ENCODE results near the gene CXXC4. TPM values are rescaled to one million over a fixed set of nuclear protein-coding genes. Genes with fewer than 3 reads are reported as not detected.

CXXC4 gene
- total RNA-seq, 2 donors from 2014 or later: 5.6 to 12.4 TPM

DNA sequence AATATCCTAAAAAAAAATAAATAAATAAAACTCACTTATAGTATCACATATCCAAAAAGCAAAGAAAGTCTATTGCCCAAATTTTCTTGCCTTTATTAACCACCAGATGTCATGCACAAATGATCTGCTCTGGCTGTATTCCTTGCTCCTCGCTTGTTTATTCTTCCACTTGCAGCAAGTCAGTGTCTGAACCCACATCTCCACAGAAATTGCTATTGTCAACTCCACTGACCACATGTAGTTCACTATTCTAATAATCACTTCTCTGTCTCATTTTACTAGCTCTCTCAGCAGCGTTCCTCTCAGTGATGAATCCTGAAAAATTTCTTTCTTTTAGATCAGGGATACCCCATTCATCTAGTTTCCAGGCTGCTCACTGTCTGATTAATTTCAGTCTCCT, 29.3 kb upstream of the CXXC4 start:
- Mint-ChIP-seq H3K4me1 (no peaks in the 10 kb centered on the region), H3K36me3 (ENCODE audit: low read depth) (no peaks in the 10 kb centered on the region), H3K27ac (no peak overlapping the region), H3K9me3 (no peaks in the 10 kb centered on the region), H3K27me3 (ENCODE audit: insufficient read depth) (no peaks in the 10 kb centered on the region), H3K4me3 (no peak overlapping the region)
- no peak overlapping the region for H3K9ac ChIP-seq (ENCODE audit: extremely low read depth, low read length, poor library complexity, severe bottlenecking)
- H3K27ac ChIP-seq (ENCODE audit: low read depth, low read length): no peak overlapping the region
- H3K27me3 ChIP-seq (ENCODE audit: control insufficient read depth, insufficient read depth, low read length, poor library complexity, severe bottlenecking): no peaks in the 10 kb centered on the region
- DNase-seq: no peak
- 67 to 80% methylated on average over 2 of the region's 2 CpGs for WGBS, 2 experiments (ENCODE audit: insufficient coverage in 1 of 2, insufficient read length in 1 of 2)
- TF ChIP-seq, protein P1, sequence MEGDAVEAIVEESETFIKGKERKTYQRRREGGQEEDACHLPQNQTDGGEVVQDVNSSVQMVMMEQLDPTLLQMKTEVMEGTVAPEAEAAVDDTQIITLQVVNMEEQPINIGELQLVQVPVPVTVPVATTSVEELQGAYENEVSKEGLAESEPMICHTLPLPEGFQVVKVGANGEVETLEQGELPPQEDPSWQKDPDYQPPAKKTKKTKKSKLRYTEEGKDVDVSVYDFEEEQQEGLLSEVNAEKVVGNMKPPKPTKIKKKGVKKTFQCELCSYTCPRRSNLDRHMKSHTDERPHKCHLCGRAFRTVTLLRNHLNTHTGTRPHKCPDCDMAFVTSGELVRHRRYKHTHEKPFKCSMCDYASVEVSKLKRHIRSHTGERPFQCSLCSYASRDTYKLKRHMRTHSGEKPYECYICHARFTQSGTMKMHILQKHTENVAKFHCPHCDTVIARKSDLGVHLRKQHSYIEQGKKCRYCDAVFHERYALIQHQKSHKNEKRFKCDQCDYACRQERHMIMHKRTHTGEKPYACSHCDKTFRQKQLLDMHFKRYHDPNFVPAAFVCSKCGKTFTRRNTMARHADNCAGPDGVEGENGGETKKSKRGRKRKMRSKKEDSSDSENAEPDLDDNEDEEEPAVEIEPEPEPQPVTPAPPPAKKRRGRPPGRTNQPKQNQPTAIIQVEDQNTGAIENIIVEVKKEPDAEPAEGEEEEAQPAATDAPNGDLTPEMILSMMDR (conservative IDR thresholded peaks at IDR 0.05): no peak
- no peak overlapping the region for H3K4me3 ChIP-seq (ENCODE audit: low read length)
- no peaks in the 10 kb centered on the region for H3K4me1 ChIP-seq (ENCODE audit: control insufficient read depth, insufficient read depth, low read length)
- no peaks in the 10 kb centered on the region for H3K9me3 ChIP-seq (ENCODE audit: control insufficient read depth, low read length)
- no peaks in the 10 kb centered on the region for H3K36me3 ChIP-seq (ENCODE audit: control insufficient read depth, insufficient read depth, low read length)

DNA sequence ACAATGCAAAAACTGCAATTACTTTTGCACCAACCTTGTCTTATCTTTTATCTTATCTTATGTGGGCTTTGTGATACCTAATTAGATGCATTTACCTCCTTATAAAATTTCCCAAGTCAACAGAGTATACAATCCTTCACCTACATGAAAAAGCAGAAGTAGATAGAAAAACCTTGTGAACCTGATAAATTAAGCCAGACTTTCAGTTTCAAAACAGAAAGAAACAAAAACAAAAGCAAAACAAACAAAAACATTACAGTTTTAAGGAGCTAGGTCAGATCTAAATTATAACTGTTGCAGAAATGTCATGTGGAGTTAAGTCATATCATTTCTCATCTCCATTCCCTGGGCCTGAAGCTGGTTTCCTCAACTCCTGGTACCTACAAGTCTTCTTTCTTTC, 24.9 kb upstream of the CXXC4 start:
- peaks cover 3% of the 10 kb centered on the region for H3K36me3 Mint-ChIP-seq (ENCODE audit: low read depth)
- Histone ChIP-seq H3K36me3 (ENCODE audit: control insufficient read depth, insufficient read depth, low read length) (no peaks in the 10 kb centered on the region), H3K9me3 (ENCODE audit: control insufficient read depth, low read length) (no peaks in the 10 kb centered on the region), H3K27me3 (ENCODE audit: control insufficient read depth, insufficient read depth, low read length, poor library complexity, severe bottlenecking) (no peaks in the 10 kb centered on the region), H3K4me1 (ENCODE audit: control insufficient read depth, insufficient read depth, low read length) (no peaks in the 10 kb centered on the region), H3K4me3 (ENCODE audit: low read length) (no peak overlapping the region), H3K9ac (ENCODE audit: extremely low read depth, low read length, poor library complexity, severe bottlenecking) (no peak overlapping the region), H3K27ac (ENCODE audit: low read depth, low read length) (no peak overlapping the region)
- no peaks in the 10 kb centered on the region for H3K27me3 Mint-ChIP-seq (ENCODE audit: insufficient read depth)
- H3K27ac Mint-ChIP-seq: no peak overlapping the region
- H3K4me3 Mint-ChIP-seq: no peak overlapping the region
- no peak for DNase-seq
- H3K4me1 Mint-ChIP-seq: peaks cover 2% of the 10 kb centered on the region
- H3K9me3 Mint-ChIP-seq: peaks cover 6% of the 10 kb centered on the region
- TF ChIP-seq, protein P1 (conservative IDR thresholded peaks at IDR 0.05): no peak

DNA sequence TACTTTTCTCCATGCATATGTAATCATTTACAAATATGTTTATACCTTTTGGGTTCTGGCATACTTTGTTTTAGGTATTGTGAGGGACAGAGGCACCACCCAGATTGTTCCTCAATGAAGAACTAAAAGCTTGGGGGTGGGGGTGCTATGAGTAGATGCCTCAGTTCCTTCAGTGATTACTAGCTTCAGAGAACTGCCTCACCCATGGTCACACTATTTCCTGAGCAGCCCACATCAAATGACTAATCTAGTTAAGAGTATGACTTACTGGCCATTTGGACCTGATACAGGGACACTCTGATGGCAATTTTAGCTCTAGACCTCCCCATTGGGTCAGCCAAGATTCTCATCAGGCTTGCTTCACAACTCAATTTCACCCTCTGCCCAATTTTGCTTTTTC, 22.2 kb upstream of the CXXC4 start:
- Mint-ChIP-seq H3K4me3 (no peak overlapping the region), H3K9me3 (peaks cover 6% of the 10 kb centered on the region), H3K27me3 (ENCODE audit: insufficient read depth) (peaks cover 4% of the 10 kb centered on the region), H3K4me1 (peaks cover 2% of the 10 kb centered on the region), H3K36me3 (ENCODE audit: low read depth) (peaks cover 3% of the 10 kb centered on the region), H3K27ac (no peak overlapping the region)
- H3K36me3 ChIP-seq (ENCODE audit: control insufficient read depth, insufficient read depth, low read length): no peaks in the 10 kb centered on the region
- DNase-seq: no peak
- H3K9me3 ChIP-seq (ENCODE audit: control insufficient read depth, low read length): no peaks in the 10 kb centered on the region
- no peaks in the 10 kb centered on the region for H3K4me1 ChIP-seq (ENCODE audit: control insufficient read depth, insufficient read depth, low read length)
- TF ChIP-seq, protein P1 (conservative IDR thresholded peaks at IDR 0.05): no peak
- H3K4me3 ChIP-seq (ENCODE audit: low read length): no peak overlapping the region
- no peak overlapping the region for H3K9ac ChIP-seq (ENCODE audit: extremely low read depth, low read length, poor library complexity, severe bottlenecking)
- no peak overlapping the region for H3K27ac ChIP-seq (ENCODE audit: low read depth, low read length)
- H3K27me3 ChIP-seq (ENCODE audit: control insufficient read depth, insufficient read depth, low read length, poor library complexity, severe bottlenecking): no peaks in the 10 kb centered on the region

All from endodermal cell (in vitro differentiated cells).